Activated CD8-positive, alpha-beta T cell treated with anti-CD3 and anti-CD28 coated beads for 36 hours (primary cell): ENCODE results near the gene HECTD4. TPM values are rescaled to one million over a fixed set of nuclear protein-coding genes. Genes with fewer than 3 reads are reported as not detected.
A peak's percentile ranks its signal among the peaks of the same experiment; 100 is the strongest.

ENCODE experiments used
- ATAC-seq: fragments of 200-7000 bp; cut with Tn5 transposase; one replicate; pipeline ENCODE4 v1.10.0; 2021; ENCODE audit warnings: mild to moderate bottlenecking, moderate library complexity
- CTCF ChIA-PET: fragments of 350-600 bp; sonication (Branson Sonifier 250); formaldehyde crosslinking; loops from one replicate; lab custom pipeline; 2021; ENCODE audit warnings: antibody characterized with exemption; lab: Charles Lee
- POLR2A ChIA-PET: fragments of 350-600 bp; sonication (Branson Sonifier 250); formaldehyde crosslinking; loops from one replicate; lab custom pipeline; 2021; ENCODE audit warnings: antibody characterized with exemption; lab: Charles Lee
- DNase-seq: peaks from one replicate; pipeline ENCODE4 v3.0.0-alpha.2; 2020
- H3K27ac Mint-ChIP-seq: one replicate; pipeline ENCODE4 v1.8.0; 2021; ENCODE audit warnings: mild to moderate bottlenecking, mixed read lengths
- H3K27me3 Mint-ChIP-seq: one replicate; pipeline ENCODE4 v1.8.0; 2021; ENCODE audit warnings: mixed read lengths
- H3K36me3 Mint-ChIP-seq: one replicate; pipeline ENCODE4 v1.8.0; 2021; ENCODE audit warnings: low read depth, mixed read lengths
- H3K4me1 Mint-ChIP-seq: one replicate; pipeline ENCODE4 v1.8.0; 2021; ENCODE audit warnings: low read depth, mixed read lengths
- H3K4me3 Mint-ChIP-seq: one replicate; pipeline ENCODE4 v1.8.0; 2021; ENCODE audit warnings: mild to moderate bottlenecking, moderate library complexity, mixed read lengths
- H3K9me3 Mint-ChIP-seq: one replicate; pipeline ENCODE4 v1.8.0; 2021; ENCODE audit warnings: mixed read lengths
- intact Hi-C: fragments of 100-400 bp; cut with micrococcal nuclease; formaldehyde crosslinking; loops from one replicate; pipeline ENCODE4 v1.10.0; 2022
- total RNA-seq, 2 experiments: library from RNA; stranded (reverse); gene quantifications; one replicate each; pipeline ENCODE4 v1.2.3, GENCODE V29; 2021
- TF ChIP-seq, protein P1 (sequence below): fragments of 200-600 bp; IDR thresholded peaks from one replicate; pipeline ENCODE4 v1.8.0; 2022; ENCODE audit warnings: antibody characterized with exemption, mild to moderate bottlenecking

HECTD4 gene
- total RNA-seq, 2 experiments from 2014 or later, result 18.2 to 22.6 TPM

DNA sequence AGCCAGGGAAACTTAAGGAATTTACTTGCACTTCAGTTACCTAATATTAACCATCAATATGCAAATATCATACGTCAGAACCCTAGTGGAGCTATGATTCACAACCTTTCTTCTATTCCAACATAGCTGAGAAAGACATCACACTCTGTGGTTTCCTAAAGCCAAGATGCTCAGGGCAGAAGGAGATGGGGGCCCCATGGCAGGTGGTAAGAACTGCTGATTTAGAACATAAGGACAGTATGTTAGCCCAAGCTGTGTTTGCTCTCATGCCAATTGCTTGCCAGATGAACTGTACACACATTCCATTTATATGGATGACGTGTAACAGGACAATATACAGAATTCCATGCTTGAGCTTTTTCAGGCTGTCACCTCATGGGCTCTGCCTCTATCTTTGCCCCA is 34.6 kb downstream of the HECTD4 start:
- no peaks in the 10 kb centered on the region for H3K27me3 Mint-ChIP-seq
- DNase-seq, result peak; percentile 27
- ChIA-PET CTCF (interaction anchor here (1.2 kb wide), 2 partner anchors 9 to 39 kb away, joined by 3 to 4 read pairs; no protein-coding TSS in a partner anchor), POLR2A (no interaction called here)
- H3K36me3 Mint-ChIP-seq, result no peaks in the 10 kb centered on the region
- peaks cover 26% of the 10 kb centered on the region for H3K4me1 Mint-ChIP-seq
- H3K9me3 Mint-ChIP-seq, result no peaks in the 10 kb centered on the region
- TF ChIP-seq, protein P1, sequence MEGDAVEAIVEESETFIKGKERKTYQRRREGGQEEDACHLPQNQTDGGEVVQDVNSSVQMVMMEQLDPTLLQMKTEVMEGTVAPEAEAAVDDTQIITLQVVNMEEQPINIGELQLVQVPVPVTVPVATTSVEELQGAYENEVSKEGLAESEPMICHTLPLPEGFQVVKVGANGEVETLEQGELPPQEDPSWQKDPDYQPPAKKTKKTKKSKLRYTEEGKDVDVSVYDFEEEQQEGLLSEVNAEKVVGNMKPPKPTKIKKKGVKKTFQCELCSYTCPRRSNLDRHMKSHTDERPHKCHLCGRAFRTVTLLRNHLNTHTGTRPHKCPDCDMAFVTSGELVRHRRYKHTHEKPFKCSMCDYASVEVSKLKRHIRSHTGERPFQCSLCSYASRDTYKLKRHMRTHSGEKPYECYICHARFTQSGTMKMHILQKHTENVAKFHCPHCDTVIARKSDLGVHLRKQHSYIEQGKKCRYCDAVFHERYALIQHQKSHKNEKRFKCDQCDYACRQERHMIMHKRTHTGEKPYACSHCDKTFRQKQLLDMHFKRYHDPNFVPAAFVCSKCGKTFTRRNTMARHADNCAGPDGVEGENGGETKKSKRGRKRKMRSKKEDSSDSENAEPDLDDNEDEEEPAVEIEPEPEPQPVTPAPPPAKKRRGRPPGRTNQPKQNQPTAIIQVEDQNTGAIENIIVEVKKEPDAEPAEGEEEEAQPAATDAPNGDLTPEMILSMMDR, result no peak
- peak; percentile 47 for ATAC-seq
- H3K27ac Mint-ChIP-seq, result no peak overlapping the region
- intact Hi-C loops, result no loop called here
- no peak overlapping the region for H3K4me3 Mint-ChIP-seq

DNA sequence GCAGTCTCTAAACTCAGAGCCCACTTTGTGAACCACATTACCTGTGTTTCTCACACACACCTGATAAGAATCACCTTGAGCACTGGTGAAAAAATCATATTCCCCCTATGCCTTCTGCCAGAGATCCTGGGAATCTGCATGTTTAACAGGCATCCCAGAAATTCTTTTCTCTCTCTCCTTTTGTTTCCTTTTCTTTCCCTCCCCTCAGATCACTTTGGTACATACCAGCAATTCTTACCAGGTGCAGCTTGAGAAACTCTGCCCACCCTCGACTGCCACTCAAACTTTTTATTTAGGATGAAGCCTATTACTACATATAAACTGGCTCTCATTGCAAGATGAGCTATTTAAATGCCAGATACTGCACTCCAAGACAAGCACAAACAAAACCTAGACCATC is 36.0 kb downstream of the HECTD4 start:
- Mint-ChIP-seq H3K9me3 (no peaks in the 10 kb centered on the region), H3K27ac (no peak overlapping the region), H3K36me3 (no peaks in the 10 kb centered on the region), H3K4me3 (no peak overlapping the region), H3K4me1 (peaks cover 33% of the 10 kb centered on the region), H3K27me3 (no peaks in the 10 kb centered on the region)
- POLR2A ChIA-PET, result no interaction called here
- CTCF ChIA-PET, result interaction anchor here (1.8 kb wide), 1 partner anchor 148 kb away, joined by 4 read pairs; no protein-coding TSS in a partner anchor
- TF ChIP-seq, protein P1, result no peak
- intact Hi-C loops, result no loop called here
- DNase-seq (no peak), ATAC-seq (no peak)

DNA sequence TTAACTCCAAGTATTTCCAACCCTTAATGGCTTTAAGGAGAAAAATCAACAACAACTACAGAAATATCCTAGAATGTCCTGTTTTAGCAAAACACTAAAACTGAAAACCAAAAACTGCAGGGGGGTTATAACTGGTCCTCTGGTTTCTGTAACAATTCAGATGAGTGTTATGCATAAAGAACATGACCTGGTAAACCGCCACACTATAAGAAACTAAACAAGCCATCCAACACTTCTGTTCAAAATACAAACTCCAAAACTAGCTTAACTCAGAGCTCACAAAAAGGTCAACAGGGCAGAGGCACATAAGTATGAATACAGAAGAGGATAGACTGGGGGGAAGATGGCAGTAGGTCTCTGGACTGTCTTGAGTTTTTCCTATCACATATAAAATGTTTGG is 38.0 kb downstream of the HECTD4 start:
- ChIA-PET POLR2A (no interaction called here), CTCF (no interaction called here)
- Mint-ChIP-seq H3K4me3 (no peak overlapping the region), H3K27ac (no peak overlapping the region), H3K4me1 (peaks cover 30% of the 10 kb centered on the region), H3K9me3 (no peaks in the 10 kb centered on the region), H3K36me3 (no peaks in the 10 kb centered on the region), H3K27me3 (no peaks in the 10 kb centered on the region)
- TF ChIP-seq, protein P1, result no peak
- no peak for DNase-seq
- intact Hi-C loops, result no loop called here
- no peak for ATAC-seq

- TF ChIP-seq, protein P1, result no peak
- peaks cover 25% of the 10 kb centered on the region for H3K4me1 Mint-ChIP-seq
- H3K9me3 Mint-ChIP-seq, result no peaks in the 10 kb centered on the region
- ATAC-seq, result no peak
- no peaks in the 10 kb centered on the region for H3K36me3 Mint-ChIP-seq
- H3K4me3 Mint-ChIP-seq, result no peak overlapping the region
- CTCF ChIA-PET, result no interaction called here
- H3K27ac Mint-ChIP-seq, result no peak overlapping the region
- intact Hi-C loops, result no loop called here
- H3K27me3 Mint-ChIP-seq, result no peaks in the 10 kb centered on the region
- POLR2A ChIA-PET, result no interaction called here
- no peak for DNase-seq
These were observed 39.6 kb downstream of the HECTD4 start for GRCh38 chr12:112342587-112342986.

GRCh38 chr12:112341046-112341825 is 41.0 kb downstream of the HECTD4 start:
- CTCF ChIA-PET, result interaction anchor here (0.7 to 0.8 kb wide), 3 partner anchors 9 to 87 kb away, joined by 3 to 4 read pairs (median 3); no protein-coding TSS in a partner anchor
- Mint-ChIP-seq H3K9me3 (no peaks in the 10 kb centered on the region), H3K27me3 (no peaks in the 10 kb centered on the region), H3K27ac (no peak overlapping the region), H3K4me1 (peaks cover 20% of the 10 kb centered on the region), H3K36me3 (no peaks in the 10 kb centered on the region), H3K4me3 (no peak overlapping the region)
- intact Hi-C loops, result no loop called here
- TF ChIP-seq, protein P1, result no peak
- DNase-seq, result no peak
- POLR2A ChIA-PET, result no interaction called here
- ATAC-seq, result no peak
